Panc1 (cell line): ENCODE data around the gene SGSM1.

Experiments
- REST ChIP-seq, 2 experiments: IDR thresholded peaks; 2 replicates each; pipeline ENCODE4 v1.6.1; 2011 to 2012; ENCODE audit warnings: low read depth in 2 of 2, control low read depth in 1 of 2, low read length in 1 of 2, mild to moderate bottlenecking in 1 of 2, moderate library complexity in 1 of 2; ENCODE audit not compliant: insufficient read depth in 1 of 2
- TF ChIP-seq, protein P1 (sequence below): fragments of 450-650 bp; IDR thresholded peaks from 2 replicates; pipeline ENCODE4 v1.5.1; 2017; ENCODE audit warnings: mild to moderate bottlenecking

GRCh38 chr22:24954114-24954463 is 148.1 kb downstream of the SGSM1 start:
- TF ChIP-seq, protein P1, sequence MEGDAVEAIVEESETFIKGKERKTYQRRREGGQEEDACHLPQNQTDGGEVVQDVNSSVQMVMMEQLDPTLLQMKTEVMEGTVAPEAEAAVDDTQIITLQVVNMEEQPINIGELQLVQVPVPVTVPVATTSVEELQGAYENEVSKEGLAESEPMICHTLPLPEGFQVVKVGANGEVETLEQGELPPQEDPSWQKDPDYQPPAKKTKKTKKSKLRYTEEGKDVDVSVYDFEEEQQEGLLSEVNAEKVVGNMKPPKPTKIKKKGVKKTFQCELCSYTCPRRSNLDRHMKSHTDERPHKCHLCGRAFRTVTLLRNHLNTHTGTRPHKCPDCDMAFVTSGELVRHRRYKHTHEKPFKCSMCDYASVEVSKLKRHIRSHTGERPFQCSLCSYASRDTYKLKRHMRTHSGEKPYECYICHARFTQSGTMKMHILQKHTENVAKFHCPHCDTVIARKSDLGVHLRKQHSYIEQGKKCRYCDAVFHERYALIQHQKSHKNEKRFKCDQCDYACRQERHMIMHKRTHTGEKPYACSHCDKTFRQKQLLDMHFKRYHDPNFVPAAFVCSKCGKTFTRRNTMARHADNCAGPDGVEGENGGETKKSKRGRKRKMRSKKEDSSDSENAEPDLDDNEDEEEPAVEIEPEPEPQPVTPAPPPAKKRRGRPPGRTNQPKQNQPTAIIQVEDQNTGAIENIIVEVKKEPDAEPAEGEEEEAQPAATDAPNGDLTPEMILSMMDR, result no peak
- no peak for TF ChIP-seq REST (IDR thresholded peaks at IDR 0.05; ENCODE audit: insufficient read depth in 1 of 2, low read depth in 2 of 2, low read length in 1 of 2)
